Measurements from ENCODE around the gene AFF2.
"Not testable (repeated sequence)": the region's sequence is repeated elsewhere in the genome, so short reads cannot be mapped to it uniquely, and the experiment has no call there.

The AFF2 gene

DNA sequence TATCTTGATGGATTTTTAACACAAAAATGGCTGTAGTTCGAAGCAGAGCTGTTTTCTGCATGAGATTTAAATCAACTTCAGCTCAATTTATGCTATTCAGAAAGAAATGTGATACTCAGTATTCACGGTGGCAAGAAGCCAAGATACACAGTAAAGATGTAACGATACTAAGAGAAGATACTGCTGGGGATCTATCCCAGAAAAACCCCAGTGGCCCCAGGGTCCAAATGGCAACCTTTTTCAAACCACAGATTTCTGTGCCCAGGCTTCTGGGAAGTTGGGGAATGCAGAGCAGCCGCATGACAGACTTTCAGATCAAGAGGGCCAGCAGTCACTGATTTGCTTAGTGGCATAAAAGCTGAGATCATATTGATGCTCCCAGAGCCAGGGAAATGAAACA, 353.9 kb downstream of the AFF2 start:
- DNase-seq (ENCODE audit: low read depth in 2 of 2) = no peak

DNA sequence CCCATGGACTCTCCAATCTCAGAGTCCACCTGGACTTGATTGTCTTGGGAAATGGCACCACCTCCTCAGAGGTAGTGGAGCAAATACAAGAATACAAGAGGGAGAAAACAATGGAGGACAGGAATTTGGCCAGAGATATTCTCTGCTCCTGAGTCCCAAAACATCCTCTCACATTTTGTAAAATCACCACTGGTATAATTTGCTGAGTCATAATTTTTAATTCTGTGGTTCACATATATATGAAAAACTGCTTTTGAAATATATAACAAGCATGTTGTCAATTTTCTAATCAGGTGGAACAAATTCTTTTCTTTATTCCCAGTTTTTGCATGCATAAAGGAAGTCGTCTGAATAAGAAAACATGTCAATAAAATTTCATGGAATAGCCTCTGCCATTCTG, 356.1 kb downstream of the AFF2 start:
- DNase-seq (ENCODE audit: low read depth in 2 of 2) = no peak

DNA sequence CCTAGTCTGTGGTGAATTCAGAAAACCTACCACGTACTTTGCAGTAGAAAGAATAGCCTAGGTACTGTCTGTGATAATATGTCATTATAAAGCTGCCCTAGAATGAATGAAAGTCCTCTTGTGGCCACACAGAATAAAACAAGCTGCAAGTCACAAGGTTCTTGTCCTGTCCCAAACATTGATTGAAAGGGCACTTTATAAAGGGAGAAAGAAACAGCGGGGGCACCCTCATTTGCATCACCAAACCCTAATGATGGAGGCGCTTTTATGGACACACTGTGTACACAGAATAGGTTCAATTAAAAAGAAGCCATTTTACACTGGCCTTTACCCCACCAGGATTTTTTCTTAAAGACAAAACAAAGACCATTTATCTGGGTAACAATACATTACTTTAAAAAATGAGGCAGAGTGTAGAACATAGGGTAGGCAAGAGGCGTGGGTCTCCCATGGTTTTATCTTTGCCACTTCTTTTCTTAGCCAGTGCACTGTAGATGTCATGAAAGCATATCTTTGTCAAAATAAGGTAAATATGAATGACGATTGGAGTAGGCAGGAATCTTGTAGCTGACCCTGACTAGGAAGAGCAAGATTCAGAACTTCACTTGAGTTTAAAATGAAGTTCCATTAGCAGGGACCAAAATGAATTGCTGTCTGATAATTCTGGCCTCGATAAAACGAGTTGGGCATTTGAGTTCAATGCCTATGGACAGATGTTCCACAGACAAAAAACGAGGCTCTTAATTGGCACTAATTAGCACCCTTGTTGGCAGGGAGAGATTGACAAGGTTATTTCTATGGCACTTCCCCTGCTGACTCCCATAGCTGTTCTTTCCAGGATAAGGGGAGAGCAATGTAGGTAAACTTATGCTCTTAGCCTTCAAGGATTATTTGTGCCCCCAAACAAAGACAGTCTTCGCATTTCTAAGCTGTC, 365.1 kb downstream of the AFF2 start:
- no peak for DNase-seq (ENCODE audit: low read depth in 2 of 2)

DNA sequence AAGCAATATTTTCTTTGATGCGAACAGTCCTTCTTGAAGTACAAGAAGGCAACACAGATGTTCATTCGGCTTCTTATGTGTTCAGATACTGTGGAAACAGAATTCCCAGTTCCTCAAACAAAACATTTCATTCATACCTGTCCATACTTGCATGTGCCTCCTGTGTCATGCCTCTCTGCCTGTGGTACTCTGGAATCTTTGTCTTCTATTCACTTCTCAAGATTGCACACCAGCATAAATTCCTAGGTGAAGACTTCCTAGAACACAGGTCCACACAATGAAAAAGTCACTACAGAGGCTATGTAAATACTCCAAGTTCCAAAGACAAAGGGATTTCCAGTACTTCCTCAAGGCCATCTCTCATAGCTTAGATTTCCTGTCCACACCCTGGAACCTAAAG, 367.2 kb downstream of the AFF2 start:
- no peak for DNase-seq (ENCODE audit: low read depth in 2 of 2)

DNA sequence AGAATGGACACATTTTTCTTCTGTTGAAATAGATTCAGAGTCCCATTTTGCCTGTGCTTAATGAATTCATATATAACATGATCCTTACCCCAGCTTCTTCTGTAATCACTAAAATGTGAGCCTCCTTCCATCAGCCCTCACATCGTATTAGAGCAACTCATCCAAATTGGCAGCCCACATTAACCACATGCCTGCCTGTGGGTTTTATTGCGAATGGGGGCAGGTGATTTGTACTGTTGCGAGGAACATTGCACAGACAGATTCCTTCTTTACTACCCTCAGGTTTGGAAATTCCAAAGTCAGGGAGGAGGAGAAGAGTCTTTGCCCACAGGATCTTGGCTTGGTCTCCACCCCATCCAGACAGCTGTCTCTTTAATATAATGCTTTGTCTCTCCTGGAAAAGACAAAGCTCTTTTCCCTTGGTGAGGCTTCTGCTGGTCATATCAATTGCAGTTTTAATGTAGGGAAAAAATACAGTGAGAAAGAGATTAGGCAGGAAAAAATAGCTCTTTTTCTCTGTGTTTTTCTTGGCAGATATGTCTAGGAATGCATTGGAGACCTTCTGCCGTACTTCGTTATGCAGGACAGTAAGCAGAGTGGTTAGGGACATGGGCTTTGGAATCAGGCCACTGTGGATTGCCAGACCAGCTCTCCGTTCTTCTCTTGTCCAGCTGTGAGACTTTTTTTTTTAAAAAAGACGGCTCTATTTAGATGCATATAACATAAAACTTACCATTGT, 371.2 kb downstream of the AFF2 start:
- no peak for DNase-seq (ENCODE audit: low read depth in 2 of 2)

DNA sequence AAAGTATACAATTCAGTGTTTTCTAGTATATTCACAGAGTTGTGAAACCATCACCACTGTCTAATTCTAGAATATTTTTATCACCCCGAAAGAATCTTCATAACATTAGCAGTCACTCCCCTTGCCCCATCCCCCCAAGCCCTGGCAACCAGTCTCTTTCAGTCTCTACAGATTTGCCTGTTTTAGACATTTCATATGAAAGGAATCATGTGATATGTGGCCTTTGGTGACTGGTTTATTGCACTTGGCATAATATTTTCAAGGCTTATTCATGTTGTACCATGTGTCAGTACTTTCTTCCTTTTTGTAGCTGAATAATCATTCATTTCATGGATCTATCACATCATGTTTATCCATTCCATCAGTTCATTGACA, 371.7 kb downstream of the AFF2 start:
- no peak for DNase-seq (ENCODE audit: low read depth in 2 of 2)

DNA sequence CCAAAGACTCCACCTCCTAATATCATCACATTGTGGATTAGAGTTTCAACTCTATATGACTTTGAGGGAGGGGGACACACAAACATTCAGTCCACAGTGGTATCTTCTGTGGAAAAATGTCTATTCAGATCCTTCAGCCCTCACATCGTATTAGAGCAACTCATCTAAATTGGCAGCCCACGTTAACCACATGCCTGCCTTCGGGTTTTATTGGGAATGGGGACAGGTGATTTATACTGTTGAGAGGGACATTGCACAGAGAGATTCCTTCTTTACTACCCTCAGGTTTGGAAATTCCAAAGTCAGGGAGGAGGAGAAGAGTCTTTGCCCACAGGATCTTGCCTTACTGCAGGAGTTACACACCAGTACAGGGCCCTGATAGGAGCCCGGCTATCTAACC, 372.5 kb downstream of the AFF2 start:
- no peak for DNase-seq (ENCODE audit: low read depth in 2 of 2)

DNA sequence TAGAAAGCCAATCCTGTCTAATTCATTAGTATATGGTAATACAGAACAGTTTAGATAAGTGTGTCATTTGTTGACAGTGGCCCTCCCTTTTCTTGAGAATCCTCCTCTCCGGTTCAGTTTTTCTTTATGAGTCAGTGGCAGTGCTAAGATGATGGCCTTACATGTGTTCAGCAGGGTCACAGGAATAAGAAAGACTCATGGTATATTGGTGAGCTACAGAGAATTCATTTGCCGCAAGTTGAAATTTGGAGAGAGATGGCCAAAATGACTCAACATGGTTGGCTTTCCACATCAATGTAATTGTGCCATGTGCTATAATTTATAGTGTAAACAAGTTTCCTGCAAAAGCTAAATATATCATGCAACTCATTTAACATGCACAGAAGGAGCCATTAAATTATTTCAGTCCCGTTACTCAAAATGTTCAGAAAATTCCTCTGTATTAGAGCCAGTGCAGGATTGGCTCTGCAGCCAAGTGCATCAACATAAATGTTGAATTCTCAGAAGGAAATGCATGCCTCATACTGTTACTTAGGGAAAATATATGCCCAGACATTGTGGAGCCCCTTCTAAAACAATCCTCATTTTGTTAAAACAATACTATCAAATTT, 374.3 kb downstream of the AFF2 start:
- no peak for DNase-seq (ENCODE audit: low read depth in 2 of 2)

DNA sequence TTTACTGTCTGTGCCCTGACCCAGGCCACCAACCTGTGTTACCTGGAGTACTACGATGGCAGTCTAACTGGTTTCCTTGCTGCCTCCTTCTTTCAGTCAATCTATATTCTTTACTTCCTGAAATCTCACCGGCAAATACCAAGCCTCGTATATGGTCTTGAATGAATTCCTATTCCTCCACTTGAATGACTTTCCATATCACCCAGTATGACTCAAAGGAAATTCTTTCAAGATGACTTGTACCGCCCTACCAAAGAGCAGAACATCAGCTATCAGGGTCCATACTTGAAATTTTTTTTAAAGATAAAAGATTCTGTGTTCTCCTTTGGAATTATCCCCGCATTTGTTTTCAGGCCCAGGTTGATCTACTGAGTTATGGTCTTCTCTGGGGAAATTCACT, 378.0 kb downstream of the AFF2 start:
- DNase-seq (ENCODE audit: low read depth in 2 of 2) = no peak

DNA sequence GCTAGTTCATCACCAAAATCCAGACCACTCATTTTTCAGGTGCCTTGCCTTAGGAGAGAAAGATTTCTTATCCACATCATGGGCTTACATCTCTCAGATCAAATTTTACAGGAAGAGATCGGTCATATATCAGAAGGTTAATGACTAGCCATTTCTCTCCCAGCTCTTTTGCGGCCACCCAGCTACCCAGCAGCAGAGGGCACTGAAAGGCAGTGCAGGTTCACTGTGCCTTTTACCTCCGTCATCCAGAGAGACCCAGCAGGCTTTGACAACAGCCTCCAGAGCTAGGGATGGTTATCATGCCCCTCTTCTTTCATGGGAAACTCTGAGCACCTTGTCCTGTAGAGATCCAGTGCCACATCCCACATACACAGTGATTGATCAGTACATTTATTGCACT, 384.8 kb downstream of the AFF2 start:
- DNase-seq (ENCODE audit: low read depth in 2 of 2) = no peak

DNA sequence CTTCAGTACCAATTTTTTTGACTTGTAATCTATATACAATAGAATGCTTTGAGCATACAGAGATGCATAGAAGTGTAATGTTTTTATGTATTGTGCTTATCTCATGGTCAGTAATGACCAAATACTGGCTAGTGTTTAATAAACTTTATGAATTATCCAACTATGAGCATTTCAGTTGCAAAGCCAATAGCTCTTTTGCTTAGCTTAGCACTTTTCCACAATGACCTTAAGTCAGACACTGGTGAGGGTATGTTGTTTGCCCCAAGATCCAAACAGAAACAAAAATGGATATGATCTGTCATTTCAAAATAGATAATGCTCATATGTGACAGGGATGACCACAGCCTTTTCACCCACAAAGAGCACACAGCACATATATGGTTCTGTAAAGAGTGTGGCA, 393.0 kb downstream of the AFF2 start:
- DNase-seq (ENCODE audit: low read depth in 2 of 2) = no peak

DNA sequence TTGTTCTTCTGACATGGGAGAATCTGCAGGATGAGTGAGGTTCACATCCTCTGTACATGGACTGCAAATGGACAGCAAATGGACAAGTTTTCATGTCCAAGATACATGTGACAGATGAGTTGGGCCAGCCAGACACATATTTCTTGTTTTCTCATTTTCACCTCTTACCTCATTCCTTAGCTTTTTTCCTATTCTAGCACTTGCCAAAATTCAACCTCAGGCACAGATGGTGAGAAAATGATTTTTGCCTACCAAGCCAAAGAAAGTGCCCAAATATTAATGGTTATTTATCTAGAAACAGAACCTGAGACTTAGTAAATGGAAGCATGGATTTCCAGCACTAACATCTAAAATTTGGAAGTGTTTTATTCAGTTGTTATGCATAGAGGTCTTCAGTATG, 402.2 kb downstream of the AFF2 start:
- no peak for DNase-seq (ENCODE audit: low read depth in 2 of 2)

DNA sequence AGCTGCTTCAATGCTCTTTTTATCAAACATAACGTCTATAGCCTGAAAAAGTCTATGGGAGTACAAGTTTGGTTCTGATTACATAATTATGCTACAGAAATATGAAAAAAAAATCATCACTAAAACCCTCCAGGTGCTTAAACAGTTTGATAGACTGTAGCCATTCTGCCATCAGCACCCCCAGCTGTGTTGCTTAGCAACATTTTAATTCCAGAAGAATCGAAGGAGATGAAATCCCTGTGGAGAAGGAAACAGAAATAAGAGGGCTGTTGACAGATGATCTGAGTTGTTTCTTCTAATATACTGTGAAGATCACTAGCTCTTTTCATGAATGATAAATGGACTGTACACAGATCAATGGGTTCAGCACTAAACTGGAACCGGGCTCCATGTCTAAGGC, 402.8 kb downstream of the AFF2 start:
- no peak for DNase-seq (ENCODE audit: low read depth in 2 of 2)

DNA sequence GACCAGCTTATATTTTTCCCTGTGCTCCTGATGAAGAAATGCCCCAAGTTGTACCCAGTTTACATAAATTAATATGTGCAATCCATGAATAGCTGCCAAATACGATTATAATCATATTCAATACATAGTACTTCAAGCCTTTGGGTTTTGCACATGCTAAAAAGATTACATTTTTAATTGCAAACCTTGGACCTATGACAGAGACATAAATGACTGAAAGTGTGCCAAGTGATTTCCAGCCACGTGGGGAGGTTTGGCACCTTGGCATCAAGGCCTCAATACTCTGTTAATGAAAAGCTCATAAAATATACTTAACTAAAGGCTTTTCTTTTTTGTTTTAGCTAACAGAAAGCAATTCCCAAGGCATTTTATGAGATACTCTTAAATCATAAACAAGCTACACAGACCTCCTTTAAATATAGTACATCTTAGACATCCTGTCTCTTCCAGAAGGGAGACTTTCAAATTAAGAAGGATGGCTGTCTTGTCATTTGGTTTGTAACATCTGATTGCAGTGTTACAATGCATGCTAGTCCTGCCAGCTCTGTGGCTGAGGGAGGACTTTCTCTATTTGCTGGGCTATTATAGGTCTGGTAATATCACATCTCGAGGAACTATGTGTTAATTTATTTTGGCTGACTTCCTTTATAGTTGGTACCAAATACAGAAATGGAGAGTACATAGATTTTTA, 404.1 kb downstream of the AFF2 start:
- DNase-seq (ENCODE audit: low read depth in 2 of 2) = no peak

DNA sequence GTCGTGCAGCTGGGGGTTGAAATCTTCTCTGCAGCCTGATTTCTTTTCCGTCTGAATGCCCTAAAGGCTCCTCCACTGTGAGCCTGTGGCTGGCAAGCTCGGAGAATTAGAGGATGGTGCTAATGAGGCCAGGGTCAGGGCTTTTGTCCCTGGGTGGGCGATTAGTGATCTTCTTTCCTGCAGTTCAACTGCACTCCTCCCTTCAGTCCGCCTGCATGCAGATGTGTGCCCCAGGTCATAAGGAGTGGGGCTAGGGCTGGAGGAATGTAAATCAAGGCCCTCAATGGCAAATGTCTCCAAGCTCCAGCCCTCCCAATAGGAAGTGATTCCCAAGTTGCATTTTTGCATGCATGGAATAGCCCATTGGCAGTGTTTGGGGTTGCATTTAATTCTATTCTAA, 405.0 kb downstream of the AFF2 start:
- no peak for DNase-seq (ENCODE audit: low read depth in 2 of 2)

DNA sequence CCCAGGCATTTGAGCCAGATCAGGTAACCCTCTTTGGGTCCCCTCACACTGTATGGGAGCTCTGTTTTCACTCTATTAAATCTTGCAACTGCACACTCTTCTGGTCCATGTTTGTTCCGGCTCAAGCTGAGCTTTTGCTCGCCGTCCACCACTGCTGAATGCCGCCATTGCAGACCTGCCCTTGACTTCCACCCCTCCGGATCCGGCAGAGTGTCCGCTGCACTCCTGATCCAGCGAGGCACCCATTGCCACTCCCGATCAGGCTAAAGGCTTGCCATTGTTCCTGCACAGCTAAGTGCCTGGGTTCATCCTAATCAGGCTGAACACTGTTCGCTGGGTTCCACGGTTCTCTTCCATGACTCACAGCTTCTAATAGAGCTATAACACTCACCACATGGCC, 406.2 kb downstream of the AFF2 start:
- not testable (repeated sequence) for DNase-seq (ENCODE audit: low read depth in 2 of 2)

DNA sequence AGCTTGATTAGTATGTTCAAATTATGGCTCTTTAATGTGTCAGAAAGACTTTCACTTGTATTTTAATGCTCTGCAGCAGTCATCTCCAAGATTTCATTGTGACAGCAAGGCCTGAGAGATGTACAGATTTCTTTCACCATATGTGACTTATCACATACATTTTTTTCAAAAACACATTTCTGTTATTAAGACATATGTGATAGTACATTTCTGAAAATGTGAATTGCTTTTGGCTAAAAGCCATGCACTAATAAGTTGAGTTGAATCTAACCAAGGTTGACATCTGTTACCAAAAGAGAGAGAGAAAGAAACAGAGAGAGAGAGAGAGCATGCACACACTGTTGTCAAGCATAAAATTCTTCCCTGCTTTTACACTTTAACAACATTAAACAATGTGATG, 409.3 kb downstream of the AFF2 start:
- DNase-seq (ENCODE audit: low read depth in 2 of 2) = no peak

DNA sequence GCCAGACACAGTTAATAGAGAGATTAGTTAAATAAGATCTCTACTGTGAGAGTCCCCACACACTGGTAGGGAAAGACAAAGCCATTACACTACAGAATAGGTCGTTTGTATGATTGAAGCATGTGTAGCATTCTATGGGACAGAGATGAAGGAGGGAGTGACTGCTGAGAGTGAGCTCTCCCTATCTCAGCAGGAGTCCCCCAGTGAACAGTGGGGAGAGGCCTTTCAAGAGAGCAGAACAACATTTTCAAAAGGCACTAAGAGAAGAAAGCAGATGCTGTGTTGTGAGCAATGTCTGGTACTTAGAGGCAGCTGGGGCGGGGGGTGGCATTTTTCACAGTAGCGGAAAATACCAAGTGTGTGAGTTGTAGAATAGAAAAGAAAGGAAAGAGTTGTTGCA, 413.6 kb downstream of the AFF2 start:
- DNase-seq (ENCODE audit: low read depth in 2 of 2) = no peak

DNA sequence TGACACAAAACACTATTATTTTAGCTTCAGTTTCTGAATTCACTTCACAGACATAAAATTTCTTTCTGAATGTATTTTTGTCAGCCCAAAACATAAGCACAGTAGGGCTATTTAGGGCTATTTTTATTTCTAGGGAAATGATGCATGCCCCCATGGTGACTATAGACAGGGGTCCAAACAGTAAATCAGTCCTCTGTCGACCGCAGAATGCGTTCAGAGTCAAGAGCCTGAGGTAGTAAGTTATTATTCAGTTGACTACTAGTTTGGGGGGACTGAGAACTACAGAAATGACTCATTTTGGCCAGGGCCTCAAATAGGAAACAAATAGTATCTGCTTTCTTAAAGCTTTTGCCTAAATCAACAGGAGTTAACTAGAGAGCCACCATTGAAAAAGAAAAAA, 414.4 kb downstream of the AFF2 start:
- DNase-seq (ENCODE audit: low read depth in 2 of 2) = no peak

DNA sequence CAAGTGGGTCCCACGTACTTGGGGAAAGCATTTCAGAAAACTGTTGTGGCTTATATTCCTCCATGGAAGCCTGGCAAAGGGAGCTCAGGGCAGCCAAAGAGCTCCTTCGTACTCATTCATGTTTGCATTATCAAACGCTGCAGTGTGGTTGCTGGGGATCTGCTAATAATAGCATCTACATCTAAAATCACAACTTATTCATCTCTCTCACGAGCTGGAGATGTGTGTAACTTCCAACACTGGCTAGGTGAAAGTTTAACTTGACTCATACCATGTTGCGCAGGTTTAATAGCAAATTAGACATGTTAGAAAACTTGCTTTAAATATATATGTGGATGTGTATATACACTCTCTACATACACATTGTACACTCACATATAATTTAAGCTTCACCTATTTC, 415.1 kb downstream of the AFF2 start:
- DNase-seq (ENCODE audit: low read depth in 2 of 2) = no peak

DNA sequence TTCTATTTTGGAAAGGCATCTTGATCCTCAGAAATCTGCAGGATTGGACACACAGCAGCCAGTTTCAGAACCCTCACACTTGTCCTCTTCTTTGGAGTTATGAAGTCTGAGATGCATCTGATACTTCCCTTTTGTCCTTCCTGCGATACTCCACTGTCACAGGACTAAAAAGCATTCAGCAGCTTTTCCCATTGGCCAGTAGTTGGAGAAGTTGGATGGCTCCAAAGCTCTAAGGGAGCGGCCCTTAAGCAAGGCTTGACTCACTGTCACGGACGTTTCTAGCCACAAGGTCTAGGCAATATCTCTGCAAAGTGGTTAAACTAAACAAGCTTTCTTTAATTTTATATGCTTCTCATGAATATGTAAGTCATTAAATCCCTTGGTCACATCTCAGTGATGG, 417.0 kb downstream of the AFF2 start:
- no peak for DNase-seq (ENCODE audit: low read depth in 2 of 2)

DNA sequence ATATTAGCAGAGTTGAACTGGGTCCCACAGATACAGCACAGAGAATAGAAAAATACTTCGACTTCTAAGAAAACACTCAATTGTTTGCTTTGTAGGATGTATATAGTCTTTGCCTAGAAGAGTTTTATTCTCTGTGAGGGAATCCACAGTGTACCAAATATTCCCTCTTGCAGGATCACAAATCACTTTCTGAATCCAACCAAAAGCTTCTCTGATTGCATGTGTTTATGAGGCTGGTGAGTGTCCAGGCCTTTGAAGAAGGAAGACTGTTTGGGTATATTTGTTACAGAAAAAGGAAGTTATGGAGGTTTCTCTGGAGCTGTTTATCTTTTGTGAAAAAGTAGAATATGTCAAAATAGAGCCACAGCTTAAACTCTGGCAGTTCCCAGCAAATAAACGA, 423.2 kb downstream of the AFF2 start:
- no peak for DNase-seq (ENCODE audit: low read depth in 2 of 2)
